Mesothelial cell of epicardium (in vitro differentiated cells): ENCODE results near the gene HOXB6. TPM values are rescaled to one million over a fixed set of nuclear protein-coding genes. Genes with fewer than 3 reads are reported as not detected.

ENCODE experiments used
- DNase-seq, 2 experiments: peaks; one replicate each; pipeline ENCODE4 v3.0.0; 2021; ENCODE audit warnings: low spot score in 2 of 2; ENCODE audit not compliant: unreplicated experiment in 2 of 2
- H3K27ac Mint-ChIP-seq: 2 replicates; pipeline ENCODE4 v1.8.0; 2021; ENCODE audit warnings: mixed read lengths
- H3K27me3 Mint-ChIP-seq: 2 replicates; pipeline ENCODE4 v1.8.0; 2021; ENCODE audit warnings: low read depth, mixed read lengths
- H3K36me3 Mint-ChIP-seq: 2 replicates; pipeline ENCODE4 v1.8.0; 2021; ENCODE audit warnings: mixed read lengths
- H3K4me1 Mint-ChIP-seq: 2 replicates; pipeline ENCODE4 v1.8.0; 2021; ENCODE audit warnings: mixed read lengths
- H3K4me3 Mint-ChIP-seq: 2 replicates; pipeline ENCODE4 v1.8.0; 2021; ENCODE audit warnings: mild to moderate bottlenecking, moderate library complexity, mixed read lengths
- H3K9me3 Mint-ChIP-seq: 2 replicates; pipeline ENCODE4 v1.8.0; 2021; ENCODE audit warnings: mixed read lengths
- CTCF ChIP-seq: fragments of 200-600 bp; sonication (generic); IDR thresholded peaks from one replicate; pipeline ENCODE4 v1.5.0; 2021; ENCODE audit warnings: antibody characterized with exemption; ENCODE audit not compliant: unreplicated experiment
- total RNA-seq: library from RNA; stranded (reverse); gene quantifications from 3 replicates; pipeline ENCODE4 v1.2.1, GENCODE V29; 2021

The HOXB6 gene
- total RNA-seq, 1 donor from 2014 or later, result 59.7 TPM

GRCh38 chr17:48565925-48566710 lies 38.7 kb downstream of the HOXB6 start:
- Mint-ChIP-seq H3K27ac (no peak overlapping the region), H3K36me3 (peaks cover 7% of the 10 kb centered on the region), H3K4me3 (no peak overlapping the region), H3K27me3 (no peaks in the 10 kb centered on the region), H3K4me1 (peaks cover 50% of the 10 kb centered on the region), H3K9me3 (no peaks in the 10 kb centered on the region)
- no peak for DNase-seq
- TF ChIP-seq CTCF, result no peak

- no peaks in the 10 kb centered on the region for H3K9me3 Mint-ChIP-seq
- H3K36me3 Mint-ChIP-seq, result peaks cover 4% of the 10 kb centered on the region
- H3K27me3 Mint-ChIP-seq, result no peaks in the 10 kb centered on the region
- H3K4me3 Mint-ChIP-seq, result no peak overlapping the region
- TF ChIP-seq CTCF, result no peak
- H3K4me1 Mint-ChIP-seq, result peaks cover 49% of the 10 kb centered on the region
- DNase-seq, result no peak
- no peak overlapping the region for H3K27ac Mint-ChIP-seq
Measured at GRCh38 chr17:48565022-48565554, 39.7 kb downstream of the HOXB6 start.

- no peak for DNase-seq
- Mint-ChIP-seq H3K27ac (no peak overlapping the region), H3K9me3 (no peaks in the 10 kb centered on the region), H3K36me3 (peaks cover 4% of the 10 kb centered on the region), H3K4me3 (no peak overlapping the region), H3K4me1 (peaks cover 49% of the 10 kb centered on the region), H3K27me3 (no peaks in the 10 kb centered on the region)
- TF ChIP-seq CTCF, result no peak
Measured at GRCh38 chr17:48564188-48565021, 40.4 kb downstream of the HOXB6 start.

- Mint-ChIP-seq H3K4me1 (peaks cover 49% of the 10 kb centered on the region), H3K27ac (peak overlapping the region; percentile 98)
Measured at GRCh38 chr17:48563867-48564187, 41.0 kb downstream of the HOXB6 start.

GRCh38 chr17:48563385-48563838 lies 41.4 kb downstream of the HOXB6 start:
- DNase-seq, result no peak
- peaks cover 53% of the 10 kb centered on the region for H3K4me1 Mint-ChIP-seq
- no peak for TF ChIP-seq CTCF
- H3K36me3 Mint-ChIP-seq, result peaks cover 4% of the 10 kb centered on the region
- peak overlapping the region; percentile 66 for H3K4me3 Mint-ChIP-seq
- H3K9me3 Mint-ChIP-seq, result no peaks in the 10 kb centered on the region
- H3K27ac Mint-ChIP-seq, result peak overlapping the region; percentile 98
- H3K27me3 Mint-ChIP-seq, result no peaks in the 10 kb centered on the region

More at GRCh38 chr17:48563867-48564187, 41.0 kb downstream of the HOXB6 start:
- H3K4me3 Mint-ChIP-seq, result peak overlapping the region; percentile 66
- no peaks in the 10 kb centered on the region for H3K9me3 Mint-ChIP-seq
- no peaks in the 10 kb centered on the region for H3K27me3 Mint-ChIP-seq
- peaks cover 4% of the 10 kb centered on the region for H3K36me3 Mint-ChIP-seq
- no peak for DNase-seq
- TF ChIP-seq CTCF, result no peak
